ENCODE results near the gene KLRF1. TPM values are rescaled to one million over a fixed set of nuclear protein-coding genes. Genes with fewer than 3 reads are reported as not detected.

KLRF1 gene
- total RNA-seq, 5 donors from 2014 or later (not counting 1 experiment from before 2014, with no cell fraction given) = 0.35 to 24.8 (median 0.95) TPM

DNA sequence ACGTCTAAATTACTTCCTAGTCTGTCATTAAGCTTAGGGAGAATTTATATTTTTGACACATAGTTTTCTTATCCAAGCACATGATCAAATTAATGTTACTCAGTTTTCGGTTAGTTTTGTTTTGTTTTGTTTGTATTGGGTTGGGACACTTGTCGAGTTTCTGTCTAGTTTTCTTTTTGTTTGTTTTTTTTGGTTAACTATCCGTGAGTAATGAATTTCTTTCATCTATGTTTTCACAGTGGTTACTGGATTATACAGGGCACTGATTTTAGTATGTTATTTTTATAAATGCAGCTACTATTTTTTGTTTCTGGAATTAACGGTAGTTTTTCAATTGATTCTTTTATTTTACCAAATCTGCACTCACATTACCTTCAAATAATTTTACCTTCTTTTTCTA is 2.7 kb downstream of the KLRF1 start:
- ATAC-seq (replicated peaks in 1 of 4) (no peak), DNase-seq (no peak)
- Histone ChIP-seq H3K4me3 (ENCODE audit: control insufficient read depth in 1 of 2, extremely low read depth in 1 of 2, low read length in 1 of 2) (no peak overlapping the region), H3K9me3 (no peaks in the 10 kb centered on the region), H3K27me3 (replicated peaks in 1 of 2; ENCODE audit: control insufficient read depth in 2 of 2, extremely low read depth in 1 of 2, insufficient read depth in 2 of 2, low read length in 1 of 2) (no peaks in the 10 kb centered on the region), H3K36me3 (ENCODE audit: control insufficient read depth in 2 of 2, extremely low read depth in 1 of 2, insufficient read depth in 1 of 2, low read length in 1 of 2) (peaks cover 0 to 2% of the 10 kb centered on the region in 2 donors), H3K4me1 (ENCODE audit: control insufficient read depth in 1 of 2, extremely low read depth in 1 of 2, insufficient read depth in 2 of 2, low read length in 2 of 2) (no peaks in the 10 kb centered on the region), H3K27ac (ENCODE audit: low read length) (no peak overlapping the region)
- H3K27me3 Mint-ChIP-seq = no peaks in the 10 kb centered on the region
- POLR2A ChIA-PET = no interaction called here
- H3K36me3 Mint-ChIP-seq = no peaks in the 10 kb centered on the region
- H3K4me1 Mint-ChIP-seq = peaks cover 0 to 10% (median 0%) of the 10 kb centered on the region in 3 donors
- H3K4me3 Mint-ChIP-seq = peak overlapping the region in 2 of 3 donors; percentile 14 to 34
- no peak overlapping the region for H3K27ac Mint-ChIP-seq
- CTCF ChIA-PET = interaction anchor here in 1 of 2 donors (0.8 to 1.2 kb wide), 2 partner anchors 16 to 79 kb away, joined by 3 to 4 read pairs; no protein-coding TSS in a partner anchor
- WGBS (ENCODE audit: insufficient coverage) = 100% methylated on average over 1 of the region's 5 CpGs
- H3K9me3 Mint-ChIP-seq = peaks cover 0 to 4% (median 0%) of the 10 kb centered on the region in 3 donors

DNA sequence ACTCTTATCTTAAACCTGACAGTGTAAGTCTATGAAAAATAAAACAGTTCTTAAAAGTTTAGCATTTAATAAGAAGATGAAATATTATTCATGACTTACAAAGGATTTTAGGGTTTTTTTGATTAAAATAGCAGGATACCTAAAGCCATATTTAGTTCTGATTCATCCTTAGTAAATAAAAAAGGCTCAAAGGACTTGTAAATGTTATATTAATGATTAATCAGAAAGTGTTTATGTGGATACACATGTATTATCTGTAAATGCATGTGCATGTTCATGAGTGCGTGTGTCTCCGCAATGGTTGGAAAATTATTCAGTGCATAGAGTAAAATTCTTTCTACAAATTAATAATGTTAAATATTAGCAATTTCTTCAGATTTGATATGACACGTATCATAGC is 4.4 kb downstream of the KLRF1 start:
- H3K9me3 Mint-ChIP-seq = no peaks in the 10 kb centered on the region
- ATAC-seq (replicated peaks in 1 of 4) (no peak), DNase-seq (no peak)
- Histone ChIP-seq H3K4me3 (ENCODE audit: control insufficient read depth in 1 of 2, extremely low read depth in 1 of 2, low read length in 1 of 2) (no peak overlapping the region), H3K27ac (ENCODE audit: low read length) (no peak overlapping the region), H3K27me3 (replicated peaks in 1 of 2; ENCODE audit: control insufficient read depth in 2 of 2, extremely low read depth in 1 of 2, insufficient read depth in 2 of 2, low read length in 1 of 2) (no peaks in the 10 kb centered on the region), H3K9me3 (no peaks in the 10 kb centered on the region), H3K4me1 (ENCODE audit: control insufficient read depth in 1 of 2, extremely low read depth in 1 of 2, insufficient read depth in 2 of 2, low read length in 2 of 2) (no peaks in the 10 kb centered on the region), H3K36me3 (ENCODE audit: control insufficient read depth in 2 of 2, extremely low read depth in 1 of 2, insufficient read depth in 1 of 2, low read length in 1 of 2) (peaks cover 0 to 2% of the 10 kb centered on the region in 2 donors)
- H3K27ac Mint-ChIP-seq = no peak overlapping the region
- H3K27me3 Mint-ChIP-seq = no peaks in the 10 kb centered on the region
- peaks cover 0 to 3% (median 0%) of the 10 kb centered on the region in 3 donors for H3K4me1 Mint-ChIP-seq
- no peak overlapping the region for H3K4me3 Mint-ChIP-seq
- H3K36me3 Mint-ChIP-seq = no peaks in the 10 kb centered on the region
- CTCF ChIA-PET = no interaction called here
- no CpG with 5 or more reads among the region's 3 CpGs for WGBS (ENCODE audit: insufficient coverage)
- POLR2A ChIA-PET = no interaction called here

DNA sequence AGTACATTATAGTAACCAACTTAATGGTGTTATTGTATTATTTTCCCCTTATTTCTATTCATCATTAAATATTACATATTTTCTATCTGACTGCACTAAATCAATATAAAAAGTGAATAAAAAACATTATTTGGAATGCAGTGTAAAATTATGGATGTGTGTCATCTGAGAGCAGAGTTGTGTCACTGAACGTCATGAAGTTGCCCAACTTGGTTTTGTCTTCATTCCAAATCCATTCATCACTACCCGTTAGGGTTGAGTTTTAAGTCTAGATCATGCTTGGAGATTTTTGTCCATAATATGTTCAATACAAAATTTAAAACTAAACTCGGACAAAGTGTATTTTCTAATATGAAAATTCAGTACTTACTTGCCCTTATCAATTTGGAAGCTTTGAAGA is 16.1 kb downstream of the KLRF1 start:
- POLR2A ChIA-PET = no interaction called here
- H3K4me1 ChIP-seq (ENCODE audit: control insufficient read depth in 1 of 2, extremely low read depth in 1 of 2, insufficient read depth in 2 of 2, low read length in 2 of 2) = no peaks in the 10 kb centered on the region
- DNase-seq (no peak), ATAC-seq (replicated peaks in 1 of 4) (no peak)
- no peaks in the 10 kb centered on the region for H3K36me3 ChIP-seq (ENCODE audit: control insufficient read depth in 2 of 2, extremely low read depth in 1 of 2, insufficient read depth in 1 of 2, low read length in 1 of 2)
- no peak overlapping the region for H3K27ac ChIP-seq (ENCODE audit: low read length)
- Mint-ChIP-seq H3K9me3 (peaks cover 15 to 26% (median 26%) of the 10 kb centered on the region in 3 donors), H3K4me3 (no peak overlapping the region), H3K27ac (no peak overlapping the region), H3K27me3 (no peaks in the 10 kb centered on the region), H3K36me3 (peaks cover 17% of the 10 kb centered on the region), H3K4me1 (no peaks in the 10 kb centered on the region)
- WGBS (ENCODE audit: insufficient coverage) = no CpG with 5 or more reads among the region's 3 CpGs
- H3K27me3 ChIP-seq (replicated peaks in 1 of 2; ENCODE audit: control insufficient read depth in 2 of 2, extremely low read depth in 1 of 2, insufficient read depth in 2 of 2, low read length in 1 of 2) = no peaks in the 10 kb centered on the region
- no peak overlapping the region for H3K4me3 ChIP-seq (ENCODE audit: control insufficient read depth in 1 of 2, extremely low read depth in 1 of 2, low read length in 1 of 2)
- CTCF ChIA-PET = no interaction called here
- H3K9me3 ChIP-seq = no peaks in the 10 kb centered on the region

DNA sequence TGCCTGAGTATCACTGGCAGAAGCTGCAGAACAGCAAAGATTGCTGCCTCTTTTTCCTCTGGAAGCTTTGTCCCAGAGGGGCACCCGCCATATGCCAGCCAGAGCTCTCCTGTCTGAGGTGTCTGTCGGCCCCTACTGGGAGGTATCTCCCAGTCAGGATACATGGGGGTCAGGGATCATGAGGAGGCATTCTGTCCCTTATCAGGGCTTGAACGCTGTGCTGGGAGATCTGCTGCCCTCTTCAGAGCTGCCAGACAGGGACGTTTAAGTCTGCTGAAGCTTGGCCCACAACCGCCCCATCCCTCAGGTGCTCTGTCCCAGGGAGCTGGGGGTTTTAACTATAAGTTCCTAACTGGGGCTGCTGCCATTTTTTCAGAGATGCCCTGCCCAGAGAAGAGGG is 21.6 kb downstream of the KLRF1 start:
- DNase-seq (no peak), ATAC-seq (replicated peaks in 1 of 4) (no peak)
- H3K4me1 Mint-ChIP-seq = peaks cover 11 to 21% (median 12%) of the 10 kb centered on the region in 3 donors
- WGBS (ENCODE audit: insufficient coverage) = no CpG with 5 or more reads among the region's 5 CpGs
- no peak overlapping the region for H3K27ac ChIP-seq (ENCODE audit: low read length)
- H3K27me3 ChIP-seq (replicated peaks in 1 of 2; ENCODE audit: control insufficient read depth in 2 of 2, extremely low read depth in 1 of 2, insufficient read depth in 2 of 2, low read length in 1 of 2) = peaks cover 0 to 5% of the 10 kb centered on the region in 2 experiments
- H3K36me3 ChIP-seq (ENCODE audit: control insufficient read depth in 2 of 2, extremely low read depth in 1 of 2, insufficient read depth in 1 of 2, low read length in 1 of 2) = peaks cover 0 to 27% of the 10 kb centered on the region in 2 donors
- peaks cover 53% of the 10 kb centered on the region for H3K36me3 Mint-ChIP-seq
- ChIA-PET CTCF (no interaction called here), POLR2A (interaction anchor here in 1 of 2 donors (0.5 kb wide), 1 partner anchor 83 kb away, joined by 3 read pairs; no protein-coding TSS in a partner anchor)
- peaks cover 15 to 30% (median 29%) of the 10 kb centered on the region in 3 donors for H3K9me3 Mint-ChIP-seq
- no peak overlapping the region for H3K4me3 Mint-ChIP-seq
- no peaks in the 10 kb centered on the region for H3K9me3 ChIP-seq
- H3K4me3 ChIP-seq (ENCODE audit: control insufficient read depth in 1 of 2, extremely low read depth in 1 of 2, low read length in 1 of 2) = no peak overlapping the region
- peaks cover 2% of the 10 kb centered on the region in 2 experiments for H3K4me1 ChIP-seq (ENCODE audit: control insufficient read depth in 1 of 2, extremely low read depth in 1 of 2, insufficient read depth in 2 of 2, low read length in 2 of 2)
- H3K27ac Mint-ChIP-seq = no peak overlapping the region
- no peaks in the 10 kb centered on the region for H3K27me3 Mint-ChIP-seq

DNA sequence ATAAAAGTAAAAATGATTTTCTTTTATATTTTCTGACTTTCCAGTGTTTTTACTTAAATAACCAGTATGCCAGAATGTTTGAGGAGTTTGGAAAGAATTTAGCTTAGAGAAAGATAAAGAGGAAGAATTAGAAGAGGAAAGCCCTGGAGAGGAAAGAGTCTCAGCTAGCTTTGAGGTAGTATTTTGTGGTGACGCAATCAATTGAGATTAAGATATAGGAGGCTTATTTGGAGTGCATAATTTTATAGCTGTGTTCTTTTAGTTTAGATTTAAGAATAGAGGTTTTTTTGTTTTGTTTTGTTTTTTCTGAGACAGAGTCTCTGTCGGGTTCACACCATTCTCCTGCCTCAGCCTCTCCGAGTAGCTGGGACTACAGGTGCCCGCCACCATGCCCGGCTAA is 23.8 kb downstream of the KLRF1 start:
- Histone ChIP-seq H3K27ac (ENCODE audit: low read length) (no peak overlapping the region), H3K4me1 (ENCODE audit: control insufficient read depth in 1 of 2, extremely low read depth in 1 of 2, insufficient read depth in 2 of 2, low read length in 2 of 2) (peaks cover 2% of the 10 kb centered on the region in 2 experiments), H3K27me3 (replicated peaks in 1 of 2; ENCODE audit: control insufficient read depth in 2 of 2, extremely low read depth in 1 of 2, insufficient read depth in 2 of 2, low read length in 1 of 2) (peaks cover 0 to 5% of the 10 kb centered on the region in 2 experiments), H3K4me3 (ENCODE audit: control insufficient read depth in 1 of 2, extremely low read depth in 1 of 2, low read length in 1 of 2) (no peak overlapping the region), H3K36me3 (ENCODE audit: control insufficient read depth in 2 of 2, extremely low read depth in 1 of 2, insufficient read depth in 1 of 2, low read length in 1 of 2) (peaks cover 0 to 39% of the 10 kb centered on the region in 2 donors), H3K9me3 (no peaks in the 10 kb centered on the region)
- ChIA-PET CTCF (interaction anchor here (0.6 to 0.9 kb wide), 3 partner anchors 20 to 995 kb away, joined by 3 to 5 read pairs (median 3); no protein-coding TSS in a partner anchor), POLR2A (interaction anchor here (0.6 to 0.8 kb wide), 5 partner anchors 13 to 1695 kb away, joined by 4 to 9 read pairs (median 5); no protein-coding TSS in a partner anchor)
- WGBS (ENCODE audit: insufficient coverage) = 100% methylated on average over 1 of the region's 5 CpGs
- Mint-ChIP-seq H3K27ac (peak overlapping the region in 1 of 2 donors; percentile 30), H3K4me1 (peaks cover 24 to 41% (median 25%) of the 10 kb centered on the region in 3 donors), H3K9me3 (peaks cover 15 to 22% (median 19%) of the 10 kb centered on the region in 3 donors), H3K27me3 (no peaks in the 10 kb centered on the region), H3K36me3 (peaks cover 69% of the 10 kb centered on the region), H3K4me3 (no peak overlapping the region)
- DNase-seq = no peak
- ATAC-seq (replicated peaks in 1 of 4) = no peak

DNA sequence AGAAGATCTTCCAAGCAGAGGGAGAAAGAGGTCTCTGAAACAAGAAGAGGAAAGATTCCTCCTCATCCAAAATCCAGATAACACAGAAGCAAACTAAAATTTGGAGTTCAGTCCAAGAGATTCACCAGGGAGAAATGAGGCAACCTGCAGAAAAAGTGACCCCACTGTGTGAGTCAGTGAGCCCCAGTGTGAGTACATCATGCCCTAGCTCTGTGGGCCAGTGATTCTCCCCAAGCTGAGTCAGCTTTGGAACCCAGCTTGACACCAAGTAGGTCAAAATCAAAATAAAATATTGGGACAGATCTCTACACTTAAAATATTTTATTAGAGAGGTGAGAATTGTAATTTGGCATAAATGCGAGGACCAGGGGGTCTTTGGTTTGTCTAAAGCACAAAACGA is 24.6 kb downstream of the KLRF1 start:
- ChIA-PET POLR2A (interaction anchor here (0.6 to 0.8 kb wide), 2 partner anchors 709 to 951 kb away, joined by 3 to 5 read pairs; no protein-coding TSS in a partner anchor), CTCF (interaction anchor here in 1 of 2 donors (0.9 to 1.2 kb wide), 2 partner anchors 20 to 101 kb away, joined by 3 to 5 read pairs; no protein-coding TSS in a partner anchor)
- peaks cover 6 to 13% (median 11%) of the 10 kb centered on the region in 3 donors for H3K9me3 Mint-ChIP-seq
- no peaks in the 10 kb centered on the region for H3K27me3 Mint-ChIP-seq
- Histone ChIP-seq H3K27me3 (replicated peaks in 1 of 2; ENCODE audit: control insufficient read depth in 2 of 2, extremely low read depth in 1 of 2, insufficient read depth in 2 of 2, low read length in 1 of 2) (peaks cover 0 to 5% of the 10 kb centered on the region in 2 experiments), H3K9me3 (no peaks in the 10 kb centered on the region), H3K36me3 (ENCODE audit: control insufficient read depth in 2 of 2, extremely low read depth in 1 of 2, insufficient read depth in 1 of 2, low read length in 1 of 2) (peaks cover 0 to 47% of the 10 kb centered on the region in 2 donors), H3K4me3 (ENCODE audit: control insufficient read depth in 1 of 2, extremely low read depth in 1 of 2, low read length in 1 of 2) (no peak overlapping the region), H3K27ac (ENCODE audit: low read length) (no peak overlapping the region), H3K4me1 (ENCODE audit: control insufficient read depth in 1 of 2, extremely low read depth in 1 of 2, insufficient read depth in 2 of 2, low read length in 2 of 2) (peaks cover 2% of the 10 kb centered on the region in 2 experiments)
- no peak for DNase-seq
- H3K4me1 Mint-ChIP-seq = peaks cover 31 to 49% (median 33%) of the 10 kb centered on the region in 3 donors
- ATAC-seq (replicated peaks in 1 of 4) = no peak
- no CpG with 5 or more reads among the region's 2 CpGs for WGBS (ENCODE audit: insufficient coverage)
- H3K27ac Mint-ChIP-seq = no peak overlapping the region
- H3K36me3 Mint-ChIP-seq = peaks cover 67% of the 10 kb centered on the region
- H3K4me3 Mint-ChIP-seq = no peak overlapping the region
